Endothelial cell (in vitro differentiated cells): ENCODE measurements around the gene CRACDL. TPM values are rescaled to one million over a fixed set of nuclear protein-coding genes. Genes with fewer than 3 reads are reported as not detected.
"Not testable (repeated sequence)": the region's sequence is repeated elsewhere in the genome, so short reads cannot be mapped to it uniquely, and the experiment has no call there.

Experiments used
- DNase-seq: peaks from one replicate; pipeline ENCODE4 v3.0.0; 2021; ENCODE audit warnings: low spot score
- H3K27ac Mint-ChIP-seq: one replicate; pipeline ENCODE4 v1.8.0; 2021; ENCODE audit warnings: mixed read lengths, inconsistent platforms; ENCODE audit not compliant: unreplicated experiment
- H3K27me3 Mint-ChIP-seq: one replicate; pipeline ENCODE4 v1.8.0; 2021; ENCODE audit warnings: mild to moderate bottlenecking, moderate library complexity, mixed read lengths, inconsistent platforms; ENCODE audit not compliant: unreplicated experiment
- H3K36me3 Mint-ChIP-seq: one replicate; pipeline ENCODE4 v1.8.0; 2021; ENCODE audit warnings: mild to moderate bottlenecking, low read depth, mixed read lengths, inconsistent platforms; ENCODE audit not compliant: unreplicated experiment
- H3K4me1 Mint-ChIP-seq: one replicate; pipeline ENCODE4 v1.8.0; 2021; ENCODE audit warnings: mild to moderate bottlenecking, mixed read lengths, inconsistent platforms; ENCODE audit not compliant: unreplicated experiment
- H3K4me3 Mint-ChIP-seq: one replicate; pipeline ENCODE4 v1.8.0; 2021; ENCODE audit warnings: mild to moderate bottlenecking, mixed read lengths, inconsistent platforms; ENCODE audit not compliant: unreplicated experiment
- H3K9me3 Mint-ChIP-seq: one replicate; pipeline ENCODE4 v1.8.0; 2021; ENCODE audit warnings: mixed read lengths, inconsistent platforms; ENCODE audit not compliant: unreplicated experiment
- CTCF ChIP-seq: fragments of 200-600 bp; sonication (generic); IDR thresholded peaks from one replicate; pipeline ENCODE4 v1.5.0; 2021; ENCODE audit warnings: antibody characterized with exemption; ENCODE audit not compliant: unreplicated experiment
- total RNA-seq: library from RNA; stranded (reverse); fragmentation: NEBNext Ultra II Directional; extraction: Animal tissue kit (Norgen Biotek cat#: 25700); gene quantifications from one replicate; pipeline ENCODE4 v1.2.1, GENCODE V29; 2021; ENCODE audit not compliant: unreplicated experiment

Gene CRACDL
- total RNA-seq, 1 donor from 2014 or later: 3.3 TPM

DNA sequence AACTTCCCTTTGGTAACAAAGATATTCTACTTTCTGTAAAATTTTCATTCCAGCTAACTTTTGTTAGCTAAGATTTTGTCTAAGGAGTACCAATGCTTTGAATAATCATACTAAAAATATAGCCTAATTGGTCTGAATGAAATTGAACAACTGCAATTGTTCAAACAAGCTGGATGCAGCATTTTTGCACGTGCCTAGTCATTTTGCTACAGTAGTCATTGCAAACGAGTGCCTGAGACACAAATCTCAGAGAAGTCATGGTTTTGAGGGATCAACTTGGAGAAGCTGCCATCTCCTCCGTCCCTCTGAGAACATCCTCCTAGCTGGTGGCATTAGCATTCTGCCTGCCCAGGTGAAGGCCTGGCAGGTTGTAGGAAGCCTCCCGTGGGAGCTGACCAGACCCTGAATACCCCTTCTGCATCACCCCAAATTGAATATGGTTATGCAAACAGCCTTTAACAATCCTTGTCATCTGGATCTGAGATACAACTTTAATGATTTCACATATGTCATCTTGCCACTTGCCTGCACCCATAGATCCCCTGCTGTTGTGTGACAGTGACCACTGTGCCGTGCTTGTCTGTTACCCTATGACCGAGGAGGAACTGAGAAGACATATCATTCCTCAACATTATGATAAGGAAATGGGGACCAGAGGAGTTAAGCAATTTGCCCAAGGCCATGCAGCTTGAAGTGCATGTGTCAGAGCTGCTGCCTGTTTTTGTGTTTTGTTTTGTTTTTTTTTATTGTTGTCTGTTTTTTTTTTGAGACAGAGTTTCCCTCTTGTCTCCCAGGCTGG is 176.0 kb downstream of the CRACDL start:
- no peak for TF ChIP-seq CTCF
- Mint-ChIP-seq H3K27me3 (no peaks in the 10 kb centered on the region), H3K36me3 (no peaks in the 10 kb centered on the region), H3K4me3 (no peak overlapping the region), H3K9me3 (no peaks in the 10 kb centered on the region), H3K4me1 (peaks cover 2% of the 10 kb centered on the region), H3K27ac (no peak overlapping the region)
- no peak for DNase-seq

DNA sequence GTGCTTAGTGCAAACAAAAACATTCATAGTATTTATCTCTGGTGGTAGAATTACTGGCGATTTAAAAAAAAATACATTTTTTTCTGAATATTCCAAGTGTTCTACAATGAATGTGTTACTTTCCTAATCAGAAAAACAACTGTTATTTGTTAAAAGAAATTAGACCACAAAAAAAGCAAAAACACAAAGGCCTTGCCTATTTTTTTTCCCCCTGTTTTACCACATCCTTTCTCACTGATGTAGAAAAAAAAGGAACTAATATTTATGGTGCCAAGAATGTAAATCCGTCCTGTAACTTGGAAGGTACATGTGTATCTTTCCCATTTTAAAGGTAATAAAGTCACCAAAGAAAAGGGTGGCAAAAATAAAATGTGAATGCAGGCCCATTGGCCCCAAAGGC is 176.7 kb downstream of the CRACDL start:
- DNase-seq: no peak
- H3K9me3 Mint-ChIP-seq: no peaks in the 10 kb centered on the region
- H3K27ac Mint-ChIP-seq: no peak overlapping the region
- no peaks in the 10 kb centered on the region for H3K36me3 Mint-ChIP-seq
- no peak for TF ChIP-seq CTCF
- H3K4me3 Mint-ChIP-seq: no peak overlapping the region
- no peaks in the 10 kb centered on the region for H3K27me3 Mint-ChIP-seq
- H3K4me1 Mint-ChIP-seq: peaks cover 2% of the 10 kb centered on the region

DNA sequence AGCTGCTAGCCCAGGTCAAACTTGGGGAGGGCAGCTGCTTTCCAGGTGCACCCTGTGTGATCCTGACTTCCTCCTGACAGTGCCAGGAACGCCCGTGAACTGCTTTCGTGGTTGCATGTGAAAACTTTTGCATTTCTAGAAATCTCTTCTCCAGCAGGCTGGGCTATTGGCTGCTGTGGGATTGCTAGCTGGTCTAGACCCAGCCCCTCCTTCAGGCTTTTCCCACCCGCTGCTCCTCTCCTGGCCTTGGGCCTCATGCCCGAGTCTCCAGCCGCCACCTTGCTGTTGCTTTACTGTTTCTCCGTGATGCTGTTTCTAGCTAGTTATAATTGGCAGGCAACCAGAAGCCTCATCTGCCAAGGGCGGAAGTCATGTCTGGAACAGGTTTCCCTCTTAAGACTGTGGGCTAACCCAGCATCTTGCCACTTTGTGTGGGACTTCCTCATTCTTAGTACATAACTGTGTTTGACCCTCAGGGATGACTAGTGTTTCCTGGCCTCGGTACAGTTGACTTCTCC is 178.1 kb downstream of the CRACDL start:
- DNase-seq: no peak
- Mint-ChIP-seq H3K4me1 (peaks cover 2% of the 10 kb centered on the region), H3K27ac (no peak overlapping the region), H3K27me3 (peaks cover under 1% of the 10 kb centered on the region), H3K36me3 (no peaks in the 10 kb centered on the region), H3K4me3 (no peak overlapping the region), H3K9me3 (no peaks in the 10 kb centered on the region)
- TF ChIP-seq CTCF: no peak

GRCh38 chr2:98753801-98754200 is 182.2 kb downstream of the CRACDL start:
- peaks cover 9% of the 10 kb centered on the region for H3K4me1 Mint-ChIP-seq
- no peaks in the 10 kb centered on the region for H3K9me3 Mint-ChIP-seq
- no peak for DNase-seq
- no peak overlapping the region for H3K4me3 Mint-ChIP-seq
- no peak overlapping the region for H3K27ac Mint-ChIP-seq
- H3K36me3 Mint-ChIP-seq: peaks cover 4% of the 10 kb centered on the region
- H3K27me3 Mint-ChIP-seq: peaks cover 8% of the 10 kb centered on the region
- no peak for TF ChIP-seq CTCF

GRCh38 chr2:98752711-98753110 is 183.3 kb downstream of the CRACDL start:
- not testable (repeated sequence) for H3K9me3 Mint-ChIP-seq, H3K36me3 Mint-ChIP-seq, DNase-seq, H3K27ac Mint-ChIP-seq, H3K4me3 Mint-ChIP-seq, H3K4me1 Mint-ChIP-seq, H3K27me3 Mint-ChIP-seq
